Activated naive CD8-positive, alpha-beta T cell treated with anti-CD3 and anti-CD28 coated beads, Interleukin-2, amount 10 ng/mL, durations not matched to agents 7 days and 5 days (primary cell): Measurements from ENCODE around the gene FER. TPM values are rescaled to one million over a fixed set of nuclear protein-coding genes. Genes with fewer than 3 reads are reported as not detected.
"Not testable (repeated sequence)": the region's sequence is repeated elsewhere in the genome, so short reads cannot be mapped to it uniquely, and the experiment has no call there.

Experiments used
- ATAC-seq: fragments of 150-1000 bp; cut with Tn5 transposase; one replicate; pipeline ENCODE4 v1.10.0; 2021; ENCODE audit warnings: low read depth, moderate library complexity
- POLR2A ChIA-PET: fragments of 350-600 bp; sonication (Branson Sonifier 250); formaldehyde crosslinking; loops from one replicate; lab custom pipeline; 2021; ENCODE audit warnings: antibody characterized with exemption; lab: Charles Lee
- DNase-seq: peaks from one replicate; pipeline ENCODE4 v3.0.0; 2021
- H3K27ac Mint-ChIP-seq: one replicate; pipeline ENCODE4 v1.8.0; 2022; ENCODE audit warnings: mild to moderate bottlenecking, mixed read lengths
- H3K27me3 Mint-ChIP-seq: one replicate; pipeline ENCODE4 v1.8.0; 2022; ENCODE audit warnings: mild to moderate bottlenecking, moderate library complexity, mixed read lengths
- H3K36me3 Mint-ChIP-seq: one replicate; pipeline ENCODE4 v1.8.0; 2021; ENCODE audit warnings: mild to moderate bottlenecking, mixed read lengths
- H3K4me1 Mint-ChIP-seq: one replicate; pipeline ENCODE4 v1.8.0; 2021; ENCODE audit warnings: mixed read lengths
- H3K4me3 Mint-ChIP-seq: one replicate; pipeline ENCODE4 v1.8.0; 2022; ENCODE audit warnings: mild to moderate bottlenecking, moderate library complexity, mixed read lengths
- H3K9me3 Mint-ChIP-seq: one replicate; pipeline ENCODE4 v1.8.0; 2021; ENCODE audit warnings: mixed read lengths
- total RNA-seq, 2 experiments: library from RNA; stranded (reverse); gene quantifications; one replicate each; pipeline ENCODE4 v1.2.3, GENCODE V29; 2021

FER gene
- total RNA-seq, 2 experiments from 2014 or later = 10.8 to 13.5 TPM

DNA sequence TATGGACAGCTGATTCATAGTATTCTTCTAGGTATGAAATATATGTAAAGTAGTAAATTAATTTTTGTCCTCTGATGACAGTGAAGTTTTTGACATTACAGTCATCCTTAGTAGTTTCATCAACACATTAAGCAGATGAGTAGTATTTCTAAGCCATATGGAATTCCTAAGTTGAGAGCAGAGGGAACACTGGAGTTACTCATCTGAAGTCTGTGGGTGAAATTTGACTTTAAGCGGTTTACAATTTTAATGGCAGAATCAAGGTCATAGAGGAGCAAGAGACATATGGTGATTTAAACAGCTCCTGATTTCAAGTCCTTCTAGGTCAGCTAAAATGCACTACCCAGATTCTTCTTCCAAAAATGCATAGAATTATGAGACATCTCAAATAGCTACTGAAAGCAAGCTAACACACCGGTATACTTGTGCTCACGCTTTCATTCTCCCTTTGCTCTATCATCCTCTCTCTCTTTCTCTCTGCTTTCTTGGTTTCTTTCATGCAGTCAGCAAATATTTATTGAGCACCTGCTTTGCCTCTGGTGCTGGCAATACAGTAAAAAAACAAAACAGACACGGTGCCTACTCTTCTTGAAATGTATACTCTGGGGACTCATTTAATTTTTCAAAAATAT is 235.9 kb downstream of the FER start:
- Mint-ChIP-seq H3K4me1 (no peaks in the 10 kb centered on the region), H3K9me3 (peaks cover 4% of the 10 kb centered on the region), H3K4me3 (no peak overlapping the region), H3K36me3 (peaks cover 4% of the 10 kb centered on the region), H3K27ac (no peak overlapping the region), H3K27me3 (no peaks in the 10 kb centered on the region)
- POLR2A ChIA-PET = no interaction called here
- no peak for ATAC-seq
- DNase-seq = no peak

DNA sequence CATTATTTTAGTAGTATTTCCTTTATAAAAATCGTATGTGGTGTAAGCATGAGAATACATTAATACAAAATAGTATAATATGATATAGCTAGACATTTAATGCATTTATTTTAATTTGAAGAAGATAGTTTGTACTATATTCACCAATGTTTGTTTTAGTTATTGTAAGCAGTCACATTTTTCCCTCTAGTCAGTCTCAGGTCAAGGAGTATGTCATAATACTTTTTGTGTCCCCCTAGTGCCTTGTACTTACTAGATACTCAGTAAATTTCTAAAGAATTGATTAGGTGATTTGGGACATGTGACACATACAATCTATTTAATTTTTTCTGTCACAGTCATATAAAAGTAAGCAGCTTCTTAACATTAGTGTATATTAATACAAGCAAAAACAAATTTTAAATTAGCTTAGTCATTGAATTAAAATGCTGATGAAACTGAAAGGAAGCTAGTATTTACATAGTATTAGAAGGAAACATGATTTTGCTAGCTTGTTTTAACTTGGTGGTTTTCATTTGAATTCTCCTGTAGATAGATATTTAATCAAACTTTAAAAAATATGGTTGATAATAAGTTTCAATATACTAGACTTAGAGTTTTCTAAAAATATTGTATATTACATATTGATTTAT is 242.2 kb downstream of the FER start:
- Mint-ChIP-seq H3K27me3 (no peaks in the 10 kb centered on the region), H3K27ac (no peak overlapping the region), H3K4me1 (no peaks in the 10 kb centered on the region), H3K4me3 (no peak overlapping the region), H3K36me3 (peaks cover 12% of the 10 kb centered on the region), H3K9me3 (peaks cover 10% of the 10 kb centered on the region)
- POLR2A ChIA-PET = no interaction called here
- DNase-seq = no peak
- no peak for ATAC-seq

DNA sequence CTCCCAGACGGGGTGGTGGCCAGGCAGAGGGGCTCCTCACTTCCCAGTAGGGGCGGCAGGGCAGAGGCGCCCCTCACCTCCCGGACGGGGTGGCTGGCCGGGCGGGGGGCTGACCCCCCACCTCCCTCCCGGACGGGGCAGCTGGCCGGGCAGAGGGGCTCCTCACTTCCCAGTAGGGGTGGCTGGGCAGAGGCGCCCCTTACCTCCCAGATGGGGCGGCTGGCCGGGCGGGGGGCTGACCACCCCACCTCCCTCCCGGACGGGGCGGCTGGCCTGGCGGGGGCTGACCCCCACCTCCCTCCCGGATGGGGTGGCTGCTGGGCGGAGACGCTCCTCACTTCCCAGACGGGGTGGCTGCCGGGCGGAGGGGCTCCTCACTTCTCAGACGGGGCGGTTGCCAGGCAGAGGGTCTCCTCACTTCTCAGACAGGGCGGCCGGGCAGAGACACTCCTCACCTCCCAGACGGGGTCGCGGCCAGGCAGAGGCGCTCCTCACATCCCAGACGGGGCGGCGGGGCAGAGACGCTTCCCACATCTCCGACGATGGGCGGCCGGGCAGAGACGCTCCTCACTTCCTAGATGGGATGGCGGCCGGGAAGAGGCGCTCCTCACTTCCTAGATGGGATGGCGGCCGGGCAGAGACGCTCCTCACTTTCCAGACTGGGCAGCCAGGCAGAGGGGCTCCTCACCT is 244.8 kb downstream of the FER start:
- H3K27me3 Mint-ChIP-seq, H3K4me1 Mint-ChIP-seq, ATAC-seq, POLR2A ChIA-PET, H3K36me3 Mint-ChIP-seq, H3K4me3 Mint-ChIP-seq, H3K27ac Mint-ChIP-seq, DNase-seq: not testable (repeated sequence)
- peaks cover 10% of the 10 kb centered on the region for H3K9me3 Mint-ChIP-seq

DNA sequence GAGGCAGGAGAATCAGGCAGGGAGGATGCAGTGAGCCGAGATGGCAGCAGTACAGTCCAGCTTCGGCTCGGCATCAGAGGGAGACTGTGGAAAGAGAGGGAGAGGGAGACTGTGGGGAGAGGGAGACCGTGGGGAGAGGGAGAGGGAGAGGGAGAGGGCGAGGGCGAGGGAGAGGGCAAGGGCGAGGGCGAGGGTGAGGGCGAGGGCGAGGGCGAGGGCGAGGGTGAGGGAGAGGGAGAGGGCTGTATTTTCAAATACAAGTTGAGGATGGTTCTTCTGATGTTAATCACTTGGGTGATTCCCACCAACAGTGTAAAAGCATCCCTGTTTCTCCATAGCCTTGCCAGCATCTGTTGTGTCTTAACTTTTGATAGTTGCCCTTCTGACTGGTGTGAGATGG is 245.7 kb downstream of the FER start:
- POLR2A ChIA-PET, H3K36me3 Mint-ChIP-seq, H3K4me3 Mint-ChIP-seq, H3K4me1 Mint-ChIP-seq, H3K27me3 Mint-ChIP-seq, H3K27ac Mint-ChIP-seq, DNase-seq, ATAC-seq: not testable (repeated sequence)
- H3K9me3 Mint-ChIP-seq = peaks cover 11% of the 10 kb centered on the region

DNA sequence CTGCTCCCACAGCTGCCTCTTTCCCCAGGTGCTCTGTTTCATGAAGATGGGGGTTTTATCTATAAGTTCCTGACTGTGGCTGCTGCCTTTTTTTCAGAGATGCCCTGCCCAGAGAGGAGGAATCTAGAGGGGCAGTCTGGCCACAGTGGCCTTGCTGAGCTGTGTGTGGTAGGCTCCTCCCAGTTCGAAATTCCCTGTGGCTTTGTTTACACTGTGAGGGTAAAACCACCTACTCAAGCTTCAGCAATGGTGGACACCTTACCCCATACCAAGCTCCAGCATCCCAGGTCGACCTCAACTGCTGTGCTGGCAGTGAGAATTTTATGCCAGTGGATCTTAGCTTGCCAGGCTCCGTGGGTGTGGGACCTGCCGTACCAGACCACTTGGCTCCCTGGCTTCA is 250.0 kb downstream of the FER start:
- POLR2A ChIA-PET = no interaction called here

DNA sequence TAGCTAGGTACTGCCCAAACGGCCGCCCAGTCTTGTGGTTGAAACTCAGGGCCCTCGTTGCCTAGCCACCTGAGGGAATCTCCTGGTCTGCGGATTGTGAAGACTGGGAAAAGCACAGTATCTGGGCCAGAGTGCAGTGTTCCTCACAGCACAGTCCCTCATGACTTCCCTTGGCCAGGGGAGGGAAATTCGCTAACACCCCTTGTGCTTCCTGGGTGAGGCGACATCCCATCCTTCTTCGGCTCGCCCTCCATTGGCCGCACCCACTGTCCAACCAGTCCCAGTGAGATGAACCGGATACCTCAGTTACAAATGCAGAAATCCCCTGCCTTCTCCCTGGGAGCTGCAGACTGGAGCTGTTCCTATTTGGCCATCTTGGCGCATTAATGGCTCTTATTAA is 250.5 kb downstream of the FER start:
- no peak for DNase-seq
- Mint-ChIP-seq H3K27ac (no peak overlapping the region), H3K4me3 (no peak overlapping the region)

More for the DNA sequence above, 250.0 kb downstream of the FER start:
- ATAC-seq (no peak), DNase-seq (no peak)
- no peaks in the 10 kb centered on the region for H3K27me3 Mint-ChIP-seq
- no peak overlapping the region for H3K27ac Mint-ChIP-seq
- H3K36me3 Mint-ChIP-seq = peaks cover 9% of the 10 kb centered on the region
- H3K4me3 Mint-ChIP-seq = no peak overlapping the region
- peaks cover 11% of the 10 kb centered on the region for H3K9me3 Mint-ChIP-seq
- H3K4me1 Mint-ChIP-seq = no peaks in the 10 kb centered on the region

DNA sequence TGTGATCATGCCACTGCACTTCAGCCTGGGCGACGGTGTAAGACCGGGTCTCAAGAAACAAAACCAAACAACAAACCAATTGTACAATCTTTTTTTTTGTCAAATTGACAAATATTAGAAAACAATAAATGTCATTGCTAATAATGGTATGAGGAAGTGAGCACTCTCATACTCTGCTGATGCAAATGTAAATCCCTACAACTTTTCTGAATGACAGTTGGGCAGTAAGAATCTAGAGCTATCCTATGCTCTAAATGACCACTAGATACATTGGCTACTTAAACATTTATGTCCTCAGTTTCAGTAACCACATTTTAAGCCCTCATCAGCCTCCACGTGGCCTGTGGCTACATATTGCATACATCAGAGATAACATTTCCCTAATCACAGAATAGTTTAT is 256.2 kb downstream of the FER start:
- Mint-ChIP-seq H3K27me3 (no peaks in the 10 kb centered on the region), H3K9me3 (peaks cover 2% of the 10 kb centered on the region), H3K4me1 (no peaks in the 10 kb centered on the region), H3K27ac (no peak overlapping the region), H3K36me3 (peaks cover 1% of the 10 kb centered on the region), H3K4me3 (no peak overlapping the region)
- DNase-seq = no peak
- ATAC-seq = no peak
- POLR2A ChIA-PET = no interaction called here

More for the DNA sequence above, 250.5 kb downstream of the FER start:
- peaks cover 12% of the 10 kb centered on the region for H3K9me3 Mint-ChIP-seq
- no peaks in the 10 kb centered on the region for H3K27me3 Mint-ChIP-seq
- ATAC-seq = no peak
- POLR2A ChIA-PET = no interaction called here
- H3K4me1 Mint-ChIP-seq = no peaks in the 10 kb centered on the region
- peaks cover 9% of the 10 kb centered on the region for H3K36me3 Mint-ChIP-seq

DNA sequence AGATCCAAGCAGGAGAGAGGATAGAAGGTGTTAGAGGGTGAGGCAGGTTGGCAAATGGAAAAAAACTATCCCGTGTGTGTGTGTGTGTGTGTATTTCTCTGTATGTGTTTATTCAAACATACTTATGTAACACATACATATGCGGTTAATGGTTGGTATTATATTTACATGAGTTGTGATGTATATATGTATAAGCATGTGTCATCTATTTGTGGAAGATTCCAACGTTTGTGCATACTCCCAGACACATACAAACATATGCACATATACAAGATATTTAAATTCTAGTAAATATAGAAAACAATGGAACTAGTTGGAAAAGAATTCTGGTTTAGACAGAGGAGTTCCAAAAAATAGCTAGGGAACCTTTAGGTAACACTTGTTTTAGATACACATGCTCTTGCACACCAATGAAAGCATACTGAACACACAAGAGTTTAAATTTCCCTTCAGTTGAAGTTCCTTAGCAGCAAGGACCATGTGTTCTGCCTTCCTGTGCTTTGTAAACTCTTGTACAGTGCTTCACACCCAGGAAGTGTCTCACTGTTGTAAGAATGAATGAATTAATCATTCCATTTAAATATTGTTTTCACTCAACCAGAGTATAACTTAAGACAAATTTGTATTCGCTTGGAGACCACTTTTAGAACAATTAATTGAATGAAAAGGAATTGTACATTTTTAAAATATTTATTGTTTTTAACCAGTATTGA is 257.8 kb downstream of the FER start:
- POLR2A ChIA-PET = no interaction called here
- no peaks in the 10 kb centered on the region for H3K4me1 Mint-ChIP-seq
- no peak overlapping the region for H3K4me3 Mint-ChIP-seq
- peaks cover 1% of the 10 kb centered on the region for H3K36me3 Mint-ChIP-seq
- H3K9me3 Mint-ChIP-seq = peaks cover 2% of the 10 kb centered on the region
- DNase-seq = no peak
- no peak overlapping the region for H3K27ac Mint-ChIP-seq
- H3K27me3 Mint-ChIP-seq = no peaks in the 10 kb centered on the region
- ATAC-seq = no peak

DNA sequence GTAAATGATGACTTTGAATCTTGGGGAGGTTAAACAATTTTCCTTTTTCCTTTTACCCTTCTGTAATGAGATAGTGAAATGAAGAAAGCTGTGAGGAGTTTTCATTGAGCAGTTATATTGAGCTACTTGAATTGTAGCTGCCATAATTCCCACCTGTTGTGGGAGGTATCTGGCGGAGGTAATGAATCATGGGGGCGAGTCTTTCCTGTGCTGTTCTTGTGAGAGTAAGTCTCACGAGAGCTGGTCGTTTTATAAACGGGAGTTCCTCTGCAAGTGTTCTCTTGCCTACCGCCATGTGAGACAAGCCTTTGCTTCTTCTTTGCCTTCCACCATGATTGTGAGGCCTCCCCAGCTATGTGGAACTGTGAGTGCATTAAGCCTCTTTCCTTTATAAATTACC is 258.4 kb downstream of the FER start:
- Mint-ChIP-seq H3K27ac (no peak overlapping the region), H3K4me1 (no peaks in the 10 kb centered on the region), H3K4me3 (no peak overlapping the region), H3K27me3 (no peaks in the 10 kb centered on the region), H3K9me3 (peaks cover 2% of the 10 kb centered on the region), H3K36me3 (no peaks in the 10 kb centered on the region)
- ATAC-seq = no peak
- POLR2A ChIA-PET = no interaction called here
- no peak for DNase-seq

DNA sequence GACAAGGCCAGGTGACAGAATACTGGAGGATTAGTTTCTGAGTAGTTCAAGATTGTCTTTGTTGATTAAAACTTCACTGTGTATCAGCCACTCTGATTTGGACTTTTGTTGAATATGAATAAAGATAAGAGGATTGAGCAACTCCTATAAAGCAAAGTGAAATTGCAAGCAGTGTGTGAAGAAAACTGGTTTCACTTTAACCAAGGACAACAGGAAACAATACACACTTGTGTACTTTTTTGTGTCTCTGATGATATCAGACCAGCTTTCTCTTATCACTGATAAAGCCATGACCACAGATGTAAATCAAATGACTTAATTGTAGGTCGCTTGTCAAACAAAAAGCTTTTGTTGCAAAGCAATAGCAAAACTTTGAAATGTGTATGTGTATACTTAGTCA is 268.6 kb downstream of the FER start:
- Mint-ChIP-seq H3K27me3 (peaks cover 2% of the 10 kb centered on the region), H3K36me3 (no peaks in the 10 kb centered on the region), H3K9me3 (peaks cover 2% of the 10 kb centered on the region), H3K4me1 (no peaks in the 10 kb centered on the region), H3K27ac (no peak overlapping the region), H3K4me3 (no peak overlapping the region)
- ATAC-seq (no peak), DNase-seq (no peak)
- POLR2A ChIA-PET = no interaction called here

DNA sequence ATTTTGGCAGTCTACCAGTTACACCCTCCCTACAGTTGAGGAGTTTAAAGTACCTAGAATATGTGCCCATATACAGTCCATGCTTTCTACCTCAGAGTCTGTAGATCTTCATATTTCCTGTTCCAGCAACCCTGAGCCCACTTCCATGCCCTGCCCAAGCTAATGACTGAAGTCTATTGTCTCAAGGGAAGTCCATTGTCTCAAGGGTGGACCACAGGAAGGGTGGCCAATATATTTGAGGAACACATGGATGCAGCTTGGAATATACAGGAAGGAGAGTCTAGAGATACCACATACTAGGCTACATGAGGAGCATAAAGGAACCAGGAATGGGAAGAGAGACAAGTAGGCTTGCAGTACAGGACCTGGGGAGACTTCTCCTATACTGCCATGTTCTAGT is 274.4 kb downstream of the FER start:
- H3K9me3 Mint-ChIP-seq = peaks cover 5% of the 10 kb centered on the region
- peaks cover 6% of the 10 kb centered on the region for H3K36me3 Mint-ChIP-seq
- no peaks in the 10 kb centered on the region for H3K27me3 Mint-ChIP-seq
- no peaks in the 10 kb centered on the region for H3K4me1 Mint-ChIP-seq
- ATAC-seq (no peak), DNase-seq (no peak)
- POLR2A ChIA-PET = no interaction called here
- H3K27ac Mint-ChIP-seq = no peak overlapping the region
- H3K4me3 Mint-ChIP-seq = no peak overlapping the region

DNA sequence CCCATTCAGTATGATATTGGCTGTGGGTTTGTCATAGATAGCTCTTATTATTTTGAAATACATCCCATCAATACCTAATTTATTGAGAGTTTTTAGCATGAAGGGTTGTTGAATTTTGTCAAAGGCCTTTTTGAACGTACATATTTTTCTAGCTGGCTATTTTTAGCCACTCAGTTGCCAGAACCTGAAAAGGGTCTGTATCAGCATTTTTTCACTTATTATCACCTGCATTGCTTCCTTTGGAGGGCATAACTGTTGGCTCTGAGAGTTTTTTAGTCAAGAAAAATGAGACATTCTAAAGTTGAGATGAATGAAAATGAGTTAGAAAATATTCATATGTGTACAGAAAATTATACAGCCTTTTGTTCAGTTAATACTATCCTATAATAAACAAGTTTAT is 278.0 kb downstream of the FER start:
- H3K27me3 Mint-ChIP-seq, DNase-seq, H3K4me1 Mint-ChIP-seq, H3K9me3 Mint-ChIP-seq, ATAC-seq, H3K4me3 Mint-ChIP-seq, H3K36me3 Mint-ChIP-seq, POLR2A ChIA-PET, H3K27ac Mint-ChIP-seq: not testable (repeated sequence)

DNA sequence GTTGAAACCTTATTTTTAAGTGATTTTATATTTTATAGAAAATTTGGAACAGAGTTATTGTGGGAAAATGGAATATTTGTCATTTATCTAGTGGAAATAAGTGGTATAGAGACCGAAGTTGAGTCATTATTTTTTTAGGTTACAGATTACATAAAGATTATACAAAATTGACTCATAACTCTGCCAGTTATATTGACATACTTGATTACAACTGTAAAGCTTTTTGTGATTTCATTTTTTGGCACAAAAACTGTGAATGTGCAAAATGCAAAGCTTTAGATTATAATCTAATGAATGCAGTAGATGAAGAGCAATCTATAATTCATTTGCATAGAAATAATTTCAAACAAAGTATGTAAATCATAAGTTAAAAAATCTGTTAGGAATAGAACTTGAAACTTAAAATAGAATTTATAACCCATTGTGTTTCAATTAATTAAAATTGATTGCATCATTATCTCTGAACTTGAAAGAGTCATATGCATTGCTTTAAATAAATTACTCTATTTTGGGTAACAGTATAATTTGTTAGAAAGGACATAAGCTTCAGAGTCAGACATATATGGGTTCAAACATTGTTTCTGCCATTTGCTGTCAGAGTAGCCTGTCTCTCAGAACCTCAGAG is 280.4 kb downstream of the FER start:
- Mint-ChIP-seq H3K4me1 (no peaks in the 10 kb centered on the region), H3K27ac (no peak overlapping the region), H3K9me3 (peaks cover 5% of the 10 kb centered on the region), H3K4me3 (no peak overlapping the region), H3K27me3 (no peaks in the 10 kb centered on the region), H3K36me3 (peaks cover 5% of the 10 kb centered on the region)
- no peak for ATAC-seq
- DNase-seq = no peak
- POLR2A ChIA-PET = no interaction called here
